ENCODE results near the gene TMEM38B.
"Not testable (repeated sequence)": the region's sequence is repeated elsewhere in the genome, so short reads cannot be mapped to it uniquely, and the experiment has no call there.

The TMEM38B gene

DNA sequence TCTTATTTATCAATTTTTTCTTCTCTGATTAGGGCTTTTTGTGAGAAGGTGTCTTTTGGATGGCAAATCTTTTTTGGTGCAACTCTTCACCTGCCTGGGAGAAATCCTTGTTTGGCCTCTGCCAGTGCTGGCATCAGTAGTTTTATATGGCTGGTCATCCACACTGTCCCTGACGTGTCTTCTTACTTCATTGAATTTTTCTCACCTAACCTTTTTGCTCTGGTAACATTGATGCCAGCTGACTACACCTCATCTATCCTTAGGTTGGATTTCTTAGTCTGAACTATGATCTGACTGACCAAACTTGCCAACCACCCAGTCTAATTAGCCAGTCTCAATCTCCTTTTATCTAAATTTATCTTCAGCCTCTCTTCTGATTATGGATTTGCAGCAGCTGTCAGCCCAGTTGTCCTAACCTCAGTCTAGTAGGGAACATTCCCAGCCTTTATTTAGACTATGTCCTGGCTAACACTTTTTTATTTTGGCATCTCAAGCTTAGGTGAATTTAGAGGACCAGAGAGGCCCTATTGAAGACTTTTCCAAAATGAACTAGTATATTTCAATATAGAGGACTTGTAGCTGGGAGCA, 10.6 kb upstream of the TMEM38B start:
- no peak for DNase-seq

DNA sequence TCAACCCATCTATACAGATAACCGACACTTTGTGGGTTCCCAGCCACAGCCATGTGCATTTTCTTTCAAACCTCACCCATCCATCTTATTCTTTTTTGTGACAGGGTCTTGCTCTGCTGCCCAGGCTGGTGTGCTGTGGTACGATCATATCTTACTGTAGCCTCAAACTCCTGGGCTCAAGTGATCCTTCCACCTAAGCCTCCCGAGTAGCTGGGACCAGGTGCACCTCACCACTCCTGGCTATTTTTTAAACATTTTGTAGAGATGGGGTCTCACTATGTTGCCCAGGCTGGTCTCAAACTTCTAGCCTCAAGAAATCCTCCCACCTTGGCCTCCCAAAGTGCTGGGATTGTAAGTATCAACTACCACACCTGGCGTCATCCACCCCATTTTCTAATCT, 7.4 kb upstream of the TMEM38B start:
- DNase-seq = no peak

GRCh38 chr9:105690742-105691141, 3.6 kb upstream of the TMEM38B start:
- DNase-seq = no peak

DNA sequence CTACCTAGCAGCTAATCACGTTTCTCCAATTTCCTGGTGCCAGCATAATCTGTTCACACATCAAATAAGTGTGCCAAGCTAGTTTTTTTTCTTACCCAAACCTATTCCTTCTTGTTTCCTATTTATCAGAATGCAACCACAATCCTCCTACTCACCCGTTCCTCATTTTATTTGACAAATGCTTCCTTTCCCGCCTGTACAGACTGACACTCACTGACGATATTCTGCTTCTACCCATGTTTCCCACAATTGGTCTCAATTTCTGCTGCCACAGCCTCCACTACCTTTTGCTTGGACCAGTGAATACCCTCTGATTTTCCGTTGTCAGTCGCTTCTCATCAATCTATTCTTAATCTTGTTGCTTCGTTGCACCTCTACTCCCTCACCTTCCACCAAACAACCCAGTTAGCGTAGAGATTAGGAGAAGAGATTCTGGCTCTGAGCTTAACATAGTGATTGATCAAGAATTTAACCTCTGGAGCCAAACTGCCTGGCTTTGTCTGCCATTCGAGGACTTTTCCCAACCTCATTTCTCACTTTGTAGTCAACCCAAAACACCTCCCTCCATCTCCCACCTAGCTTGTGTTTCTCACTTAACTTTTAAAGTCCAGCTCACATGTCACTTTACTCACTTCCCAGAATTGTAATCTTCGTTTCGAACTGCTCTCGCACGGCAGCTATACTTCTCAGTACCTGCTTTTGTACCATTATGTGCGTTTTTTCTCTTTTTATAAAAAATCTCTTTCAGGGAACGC, 729 bp upstream of the TMEM38B start:
- DNase-seq = no peak

- peak; percentile 26 for DNase-seq
Observed at GRCh38 chr9:105694848-105695581, 674 bp downstream of the TMEM38B start.

DNA sequence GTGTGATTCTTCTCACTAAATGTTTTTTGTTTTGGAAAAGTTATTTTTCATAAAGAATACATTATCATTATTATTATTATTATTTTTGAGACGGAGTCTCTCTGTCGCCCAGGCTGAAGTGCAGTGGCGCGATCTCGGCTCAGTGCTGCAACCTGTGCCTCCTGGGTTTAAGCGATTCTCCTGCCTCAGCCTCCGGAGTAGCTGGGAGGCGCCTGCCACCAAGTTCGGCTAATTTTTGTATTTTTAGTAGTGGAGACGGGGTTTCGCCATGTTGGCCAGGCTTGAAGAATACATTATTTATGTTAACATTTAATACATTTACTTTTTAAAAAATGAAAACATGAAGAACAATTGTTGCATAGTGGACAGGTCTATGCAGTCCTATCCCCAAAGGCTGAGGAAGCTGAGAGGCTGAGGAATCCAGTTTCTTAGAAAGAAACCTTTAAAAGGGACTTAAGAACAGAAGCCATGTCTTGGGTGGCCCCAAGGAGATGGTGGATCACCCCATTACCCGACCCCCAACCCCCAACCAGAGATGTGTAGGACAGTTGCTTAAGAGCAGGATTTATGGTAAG, 2.0 kb downstream of the TMEM38B start:
- DNase-seq = no peak

- DNase-seq = no peak
Observed at GRCh38 chr9:105697871-105698270, 3.5 kb downstream of the TMEM38B start.

- no peak for DNase-seq
Observed at GRCh38 chr9:105698348-105698870, 4.1 kb downstream of the TMEM38B start.

GRCh38 chr9:105700668-105701067, 6.3 kb downstream of the TMEM38B start:
- no peak for DNase-seq

DNA sequence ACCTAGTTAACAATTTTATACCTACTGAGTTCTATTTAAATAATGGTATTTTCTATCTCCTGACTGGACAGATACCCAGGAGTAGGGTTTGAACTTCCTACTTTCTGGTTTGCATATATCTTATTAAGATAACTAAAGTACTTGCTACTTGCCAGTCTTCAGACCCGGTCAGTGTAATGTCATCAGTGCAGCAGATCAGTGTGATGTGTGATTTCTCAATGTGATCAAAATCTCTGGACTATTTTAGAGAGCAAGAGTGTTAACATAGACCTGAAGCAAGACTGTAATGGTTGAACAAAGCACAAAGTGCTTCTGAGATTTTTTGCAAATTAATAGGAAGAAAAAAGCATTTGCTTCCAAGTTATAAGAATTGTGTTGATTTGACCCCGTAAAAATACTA, 6.8 kb downstream of the TMEM38B start:
- no peak for DNase-seq

GRCh38 chr9:105702207-105702606, 7.9 kb downstream of the TMEM38B start:
- no peak for DNase-seq

GRCh38 chr9:105703638-105704037, 9.3 kb downstream of the TMEM38B start:
- DNase-seq = not testable (repeated sequence)

DNA sequence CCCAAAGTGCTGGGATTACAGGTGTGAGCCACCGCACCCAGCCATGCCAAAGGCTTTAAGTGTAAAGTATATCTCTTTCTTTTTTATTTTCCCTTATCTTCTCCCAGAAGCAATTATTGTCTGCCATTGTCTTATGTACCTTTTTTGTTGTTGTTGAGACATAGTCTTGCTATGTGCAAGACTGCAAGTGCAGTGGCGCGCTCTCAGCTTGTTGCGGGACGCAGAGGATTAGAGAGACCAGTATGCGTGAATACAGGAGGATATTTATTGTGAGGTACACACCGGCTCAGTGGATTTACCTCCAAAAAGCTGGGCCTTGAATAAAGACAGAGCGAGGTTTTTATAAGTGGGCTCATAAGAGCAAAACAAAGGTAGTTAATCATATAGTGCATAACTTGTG, 11.8 kb downstream of the TMEM38B start:
- no peak for DNase-seq

DNA sequence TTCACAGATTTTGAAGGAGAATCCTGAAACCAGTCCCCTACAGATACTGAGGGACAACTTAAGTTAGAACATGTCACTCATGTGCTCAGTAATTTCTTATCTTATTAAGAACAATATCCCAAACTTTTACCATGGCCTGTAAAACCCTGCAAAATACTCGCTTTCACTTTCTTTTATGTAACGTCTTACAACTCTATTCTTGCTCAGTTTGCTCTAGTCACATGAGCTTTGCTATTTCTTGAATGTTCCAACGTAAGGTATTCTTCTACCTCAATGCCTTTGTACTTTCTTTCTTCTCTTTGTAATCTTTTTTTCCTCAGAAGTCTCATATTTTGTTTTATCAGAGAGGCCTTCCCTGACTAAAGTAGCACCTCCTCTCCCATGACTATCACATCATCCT, 14.1 kb downstream of the TMEM38B start:
- no peak for DNase-seq

DNA sequence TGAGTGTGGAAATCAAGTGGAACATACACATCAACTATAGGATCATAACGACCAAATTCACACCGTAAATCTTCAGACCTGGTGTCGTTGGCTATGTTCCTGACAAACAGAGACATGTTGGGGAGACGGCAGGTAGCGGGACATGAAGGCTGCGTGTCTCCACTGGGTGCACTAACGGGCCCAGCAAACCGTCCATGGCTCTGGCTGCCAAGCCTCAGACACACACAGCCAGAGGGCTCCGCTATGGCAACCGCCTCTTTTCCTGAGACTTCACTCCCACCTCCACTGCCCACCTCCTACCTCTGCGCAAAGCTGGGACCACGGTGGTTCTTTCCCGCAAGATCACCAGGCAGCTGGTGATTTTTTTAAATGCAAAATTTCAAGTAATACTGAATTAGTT, 16.3 kb downstream of the TMEM38B start:
- no peak for DNase-seq

- no peak for DNase-seq
Observed at GRCh38 chr9:105711867-105712266, 17.5 kb downstream of the TMEM38B start.

DNA sequence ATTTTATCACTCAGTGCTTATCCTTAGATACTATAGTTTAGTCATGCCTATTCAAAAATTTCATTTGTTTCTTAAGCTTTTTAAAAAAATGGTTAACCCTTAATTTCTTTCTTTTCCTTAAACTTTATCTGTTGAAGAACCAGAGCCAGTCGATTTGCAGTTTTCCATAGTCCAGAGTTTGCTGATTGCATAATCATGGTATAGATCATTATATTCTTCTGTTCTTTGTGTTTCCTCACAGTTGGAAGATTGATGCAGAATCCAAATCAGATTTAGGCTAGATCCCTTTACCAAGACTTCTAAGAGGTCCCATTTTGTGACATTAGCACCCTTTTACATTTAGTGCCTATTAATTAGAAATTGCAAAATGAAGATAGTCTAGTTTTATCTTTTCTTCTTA, 18.0 kb downstream of the TMEM38B start:
- no peak for DNase-seq

GRCh38 chr9:105712773-105713172, 18.4 kb downstream of the TMEM38B start:
- DNase-seq = no peak

- no peak for DNase-seq
Observed at GRCh38 chr9:105713260-105714019, 19.1 kb downstream of the TMEM38B start.

DNA sequence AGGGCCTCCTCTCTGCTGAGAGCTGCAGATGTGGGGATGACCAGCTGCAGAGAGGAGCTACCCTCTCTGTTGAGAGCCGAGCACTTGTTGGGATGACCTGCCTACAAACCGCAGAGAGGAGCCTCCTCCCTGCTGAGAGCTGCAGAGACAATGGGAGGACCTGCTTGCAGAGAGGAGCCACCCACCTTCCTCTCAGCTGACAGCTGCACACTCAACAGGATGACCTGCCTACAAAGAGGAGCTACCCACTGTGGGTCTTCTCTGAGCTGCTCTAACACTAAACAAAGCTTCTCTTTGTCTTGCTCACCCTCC, 19.6 kb downstream of the TMEM38B start:
- DNase-seq = no peak

DNA sequence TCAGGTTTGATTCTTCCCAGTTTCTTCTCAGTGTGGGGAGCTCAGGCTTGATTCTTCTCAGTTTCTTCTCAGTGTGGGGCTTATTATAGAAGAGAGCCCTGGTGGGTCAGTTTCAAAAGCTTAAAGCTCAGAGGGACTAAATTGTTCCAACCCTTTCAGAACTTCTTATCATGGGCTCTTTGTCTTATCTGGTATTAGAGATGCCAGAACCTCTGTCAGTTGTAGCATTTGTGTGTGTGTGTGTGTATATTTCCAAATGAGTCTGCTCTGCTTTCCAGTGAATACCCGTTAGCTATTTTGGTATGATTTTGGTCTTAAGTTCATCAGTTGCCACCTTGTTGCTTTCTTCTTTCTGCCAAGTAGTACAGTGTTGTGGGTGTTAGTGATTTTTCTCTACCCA, 21.8 kb downstream of the TMEM38B start:
- no peak for DNase-seq

- no peak for DNase-seq
Observed at GRCh38 chr9:105722099-105722498, 27.8 kb downstream of the TMEM38B start.

GRCh38 chr9:105725370-105725769, 31.0 kb downstream of the TMEM38B start:
- no peak for DNase-seq

Data from NCI-H2227 treated with DMSO at 0.1 percent for 48 hours (cell line).